ENCODE results near the gene GRIN1. TPM values are rescaled to one million over a fixed set of nuclear protein-coding genes. Genes with fewer than 3 reads are reported as not detected.
A peak's percentile ranks its signal among the peaks of the same experiment; 100 is the strongest.

Gene GRIN1
- total and polyA plus RNA-seq, 2 of the 8 experiments (the other 6 are each of a cell fraction or from before 2014, with no cell fraction given): 0.48 to 2.1 TPM

DNA sequence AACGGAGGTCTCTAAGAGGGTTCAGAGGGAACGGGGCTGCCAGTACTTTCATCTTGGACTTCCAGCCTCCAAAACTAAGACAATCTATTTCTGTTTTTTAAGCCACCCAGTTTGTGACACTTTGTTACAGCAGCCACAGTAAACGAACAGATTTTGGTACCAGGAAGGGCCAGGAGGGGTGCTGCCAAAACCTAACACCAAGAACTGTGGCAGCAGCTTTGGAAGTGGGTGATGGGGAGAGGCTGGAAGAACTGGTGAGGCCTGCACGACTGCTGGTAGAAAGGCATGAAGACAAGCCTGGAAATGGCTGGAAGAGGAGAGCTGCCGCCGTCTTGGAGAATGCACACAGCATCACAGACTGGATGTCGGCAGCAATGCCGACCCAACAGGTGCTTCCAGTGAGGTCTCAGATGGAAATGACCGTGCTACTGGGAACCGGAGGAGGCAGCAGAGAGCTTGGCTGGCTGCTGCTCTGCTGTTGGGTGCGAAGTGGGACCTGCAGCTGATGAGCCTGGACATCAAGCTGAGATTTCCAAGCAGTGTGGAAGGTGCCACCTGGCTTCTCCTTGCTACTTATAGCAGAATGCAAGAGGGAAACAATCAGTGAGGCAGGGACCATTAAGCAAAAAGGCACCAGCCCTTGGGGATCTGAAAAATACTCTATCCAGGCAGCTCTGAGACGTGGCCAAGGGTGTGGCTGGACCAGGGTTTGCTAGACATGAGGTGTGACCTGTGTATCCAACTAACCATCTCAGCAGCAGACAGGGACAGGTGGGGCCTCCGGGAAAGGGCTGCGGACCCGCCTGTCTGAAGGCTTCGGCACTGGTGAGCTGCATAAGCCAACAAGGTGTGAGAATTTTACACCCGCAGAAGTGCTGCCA is 37.6 kb downstream of the GRIN1 start:
- Histone ChIP-seq H4K8ac (ENCODE audit: extremely low read depth, insufficient read depth, low read length) (no peak overlapping the region), H2BK15ac (ENCODE audit: low read length) (no peak overlapping the region), H2BK20ac (ENCODE audit: low read length) (no peak overlapping the region), H3K9ac (replicated peaks in 1 of 4; ENCODE audit: extremely low read depth in 1 of 4, low read depth in 3 of 4, low read length in 3 of 4) (no peak overlapping the region; a peak in 1 of 7 replicates), H4K91ac (replicated peaks; ENCODE audit: insufficient read length, low read length) (no peak overlapping the region), H3K56ac (replicated peaks; ENCODE audit: insufficient read length, low read depth, low read length) (no peak overlapping the region), H3K9me3 (ENCODE audit: insufficient read depth in 2 of 2, low read depth in 1 of 2, low read length in 1 of 2) (no peaks in the 10 kb centered on the region), H4K20me1 (replicated peaks in 1 of 2; ENCODE audit: control insufficient read depth in 1 of 2, insufficient read depth in 2 of 2, low read length in 2 of 2) (peaks cover 2 to 19% of the 10 kb centered on the region in 2 experiments), H4K5ac (ENCODE audit: insufficient read length, low read depth, low read length) (no peak overlapping the region), H3K14ac (ENCODE audit: insufficient read length) (no peak overlapping the region), H3K4ac (replicated peaks; ENCODE audit: insufficient read length, low read depth, low read length) (no peak overlapping the region), H3K4me1 (replicated peaks in 1 of 4; ENCODE audit: control insufficient read depth in 3 of 4, insufficient read depth in 4 of 4, low read length in 3 of 4) (peaks cover 0 to 8% (median 3%) of the 10 kb centered on the region in 4 experiments; a peak in 5 of 7 replicates), H3K23me2 (ENCODE audit: low read depth, low read length) (no peaks in the 10 kb centered on the region), H3K4me2 (ENCODE audit: insufficient read depth in 1 of 2, low read depth in 2 of 2, low read length in 2 of 2) (no peak overlapping the region), H3K79me1 (ENCODE audit: low read depth, low read length) (no peaks in the 10 kb centered on the region; the same call in 1 of the 2 replicates), H2BK120ac (replicated peaks; ENCODE audit: low read depth, low read length) (no peak overlapping the region), H3K27me3 (replicated peaks in 1 of 4; ENCODE audit: control insufficient read depth in 3 of 4, extremely low read depth in 1 of 4, insufficient read depth in 3 of 4, low read length in 3 of 4) (peaks cover 0 to 10% (median 5%) of the 10 kb centered on the region in 4 experiments; a peak in 4 of 7 replicates), H2AK5ac (ENCODE audit: low read depth, low read length) (no peak overlapping the region), H3K79me2 (ENCODE audit: control insufficient read depth in 1 of 2, insufficient read depth in 2 of 2, low read length in 2 of 2) (no peaks in the 10 kb centered on the region), H3K4me3 (ENCODE audit: extremely low read depth in 1 of 4, insufficient read depth in 2 of 4, low read depth in 3 of 4, low read length in 4 of 4) (no peak overlapping the region), H3K23ac (ENCODE audit: insufficient read length) (no peak overlapping the region), H2BK5ac (ENCODE audit: low read depth, low read length) (no peak overlapping the region), H3K36me3 (ENCODE audit: control insufficient read depth in 2 of 4, insufficient read depth in 4 of 4, low read length in 3 of 4) (peaks cover 0 to 18% (median 2%) of the 10 kb centered on the region in 4 experiments; a peak in 3 of 8 replicates), H2BK12ac (ENCODE audit: low read depth, low read length) (no peak overlapping the region), H3K18ac (ENCODE audit: extremely low read depth, low read length) (no peak overlapping the region), H2AFZ (ENCODE audit: low read length) (no peak overlapping the region), H3K27ac (ENCODE audit: low read depth, low read length) (no peak overlapping the region)
- ChIA-PET CTCF (ENCODE audit: partially characterized antibody) (interaction anchor here (0.6 to 3.6 kb wide), 32 partner anchors 9 to 202 kb away, joined by 3 to 47 read pairs (median 4); partner anchors contain the start of genes ANAPC2, CYSRT1, GRIN1 and NPDC1), POLR2A (ENCODE audit: partially characterized antibody) (interaction anchor here (0.8 to 3.7 kb wide), 14 partner anchors 8 to 102 kb away, joined by 3 to 15 read pairs (median 4); partner anchors contain the start of genes NDOR1, SSNA1, TMEM203 and TPRN)
- TF ChIP-seq, protein P1, sequence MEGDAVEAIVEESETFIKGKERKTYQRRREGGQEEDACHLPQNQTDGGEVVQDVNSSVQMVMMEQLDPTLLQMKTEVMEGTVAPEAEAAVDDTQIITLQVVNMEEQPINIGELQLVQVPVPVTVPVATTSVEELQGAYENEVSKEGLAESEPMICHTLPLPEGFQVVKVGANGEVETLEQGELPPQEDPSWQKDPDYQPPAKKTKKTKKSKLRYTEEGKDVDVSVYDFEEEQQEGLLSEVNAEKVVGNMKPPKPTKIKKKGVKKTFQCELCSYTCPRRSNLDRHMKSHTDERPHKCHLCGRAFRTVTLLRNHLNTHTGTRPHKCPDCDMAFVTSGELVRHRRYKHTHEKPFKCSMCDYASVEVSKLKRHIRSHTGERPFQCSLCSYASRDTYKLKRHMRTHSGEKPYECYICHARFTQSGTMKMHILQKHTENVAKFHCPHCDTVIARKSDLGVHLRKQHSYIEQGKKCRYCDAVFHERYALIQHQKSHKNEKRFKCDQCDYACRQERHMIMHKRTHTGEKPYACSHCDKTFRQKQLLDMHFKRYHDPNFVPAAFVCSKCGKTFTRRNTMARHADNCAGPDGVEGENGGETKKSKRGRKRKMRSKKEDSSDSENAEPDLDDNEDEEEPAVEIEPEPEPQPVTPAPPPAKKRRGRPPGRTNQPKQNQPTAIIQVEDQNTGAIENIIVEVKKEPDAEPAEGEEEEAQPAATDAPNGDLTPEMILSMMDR (IDR thresholded peaks at IDR 0.05; ENCODE audit: control extremely low read depth in 1 of 3, insufficient read depth in 1 of 3, low read depth in 1 of 3, low read length in 3 of 3): peak in 2 of 3 experiments; percentile 58 to 76; a peak in 3 of 4 replicates
- TF ChIP-seq RAD21 (IDR thresholded peaks at IDR 0.05 in 1 of 2, conservative IDR thresholded peaks at IDR 0.05 in 1 of 2; ENCODE audit: low read depth in 2 of 2, low read length in 2 of 2) (peak; percentile 38 to 57), YY1 (IDR thresholded peaks at IDR 0.05; ENCODE audit: low read depth, low read length) (no peak)
- FAIRE-seq: no peak
- no peak for DNase-seq (ENCODE audit: low read depth in 1 of 2, low spot score in 2 of 2)
- 75% methylated on average over 17 of the region's 17 CpGs; no CpG with 5 or more reads in 1 of the 2 experiments for WGBS, 2 experiments (ENCODE audit: extremely low coverage in 1 of 2, insufficient coverage in 1 of 2, insufficient read length in 1 of 2, insufficient replicate concordance in 2 of 2, low coverage in 1 of 2, low lambda C conversion rate in 2 of 2, missing lambda C conversion rate in 1 of 2)

Data from H1 (cell line).